ENCODE measurements around the gene LRRFIP1.

DNA sequence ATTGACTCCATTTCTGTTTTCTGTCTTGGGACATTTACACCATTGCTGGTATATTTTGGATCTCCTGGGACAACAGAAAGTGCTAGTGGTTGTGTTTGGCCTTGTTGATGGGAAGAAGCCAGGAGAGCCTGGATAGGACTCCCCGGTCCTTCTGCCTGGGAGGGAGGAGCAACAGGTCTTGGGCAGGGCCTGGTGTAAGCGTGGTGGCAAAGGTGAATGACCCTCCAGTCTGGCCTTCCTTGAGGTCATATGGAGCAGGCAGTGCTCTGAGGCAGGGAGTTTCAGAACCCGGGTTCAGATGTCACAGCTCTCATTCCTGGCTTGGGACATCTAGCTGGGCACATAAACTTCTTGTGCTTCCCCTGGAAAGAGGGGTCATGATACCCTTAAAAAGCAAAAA lies 115.2 kb downstream of the LRRFIP1 start:
- TF ChIP-seq POLR2A (IDR thresholded peaks at IDR 0.05) (no peak), POLR2AphosphoS5 (IDR thresholded peaks at IDR 0.05) (no peak)
- TF ChIP-seq, protein P1, sequence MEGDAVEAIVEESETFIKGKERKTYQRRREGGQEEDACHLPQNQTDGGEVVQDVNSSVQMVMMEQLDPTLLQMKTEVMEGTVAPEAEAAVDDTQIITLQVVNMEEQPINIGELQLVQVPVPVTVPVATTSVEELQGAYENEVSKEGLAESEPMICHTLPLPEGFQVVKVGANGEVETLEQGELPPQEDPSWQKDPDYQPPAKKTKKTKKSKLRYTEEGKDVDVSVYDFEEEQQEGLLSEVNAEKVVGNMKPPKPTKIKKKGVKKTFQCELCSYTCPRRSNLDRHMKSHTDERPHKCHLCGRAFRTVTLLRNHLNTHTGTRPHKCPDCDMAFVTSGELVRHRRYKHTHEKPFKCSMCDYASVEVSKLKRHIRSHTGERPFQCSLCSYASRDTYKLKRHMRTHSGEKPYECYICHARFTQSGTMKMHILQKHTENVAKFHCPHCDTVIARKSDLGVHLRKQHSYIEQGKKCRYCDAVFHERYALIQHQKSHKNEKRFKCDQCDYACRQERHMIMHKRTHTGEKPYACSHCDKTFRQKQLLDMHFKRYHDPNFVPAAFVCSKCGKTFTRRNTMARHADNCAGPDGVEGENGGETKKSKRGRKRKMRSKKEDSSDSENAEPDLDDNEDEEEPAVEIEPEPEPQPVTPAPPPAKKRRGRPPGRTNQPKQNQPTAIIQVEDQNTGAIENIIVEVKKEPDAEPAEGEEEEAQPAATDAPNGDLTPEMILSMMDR (IDR thresholded peaks at IDR 0.05), result no peak
